Vagina (tissue), 2 donors: ENCODE measurements around the gene LACC1. TPM values are rescaled to one million over a fixed set of nuclear protein-coding genes. Genes with fewer than 3 reads are reported as not detected.

ENCODE experiments used
- DNase-seq, 2 donors: peaks; one replicate each; pipeline ENCODE4 v3.0.0-alpha.2; 2017; ENCODE audit errors: extremely low spot score in 2 of 2
- H3K27ac ChIP-seq: fragments of 200-600 bp; sonication (generic); one replicate; pipeline ENCODE4 v1.5.1; 2019
- H3K27me3 ChIP-seq: fragments of 200-600 bp; sonication (generic); one replicate; pipeline ENCODE4 v1.5.1; 2019
- H3K36me3 ChIP-seq, 2 donors: fragments of 200-600 bp; sonication (generic); one replicate each; pipeline ENCODE4 v1.5.1; 2017 to 2019
- H3K4me1 ChIP-seq: fragments of 200-600 bp; sonication (generic); one replicate; pipeline ENCODE4 v1.5.1; 2019
- H3K4me3 ChIP-seq, 2 donors: fragments of 200-600 bp; sonication (generic); 1 replicate in 1 of 2; 2 replicates in 1 of 2; pipeline ENCODE4 v1.5.1; 2016 to 2019
- H3K9me3 ChIP-seq: fragments of 200-600 bp; sonication (generic); one replicate; pipeline ENCODE4 v1.5.1; 2019
- CTCF ChIP-seq, 3 experiments: fragments of 450-650 bp in 2 of 3; fragments of 200-600 bp in 1 of 3; sonication (generic) in 1 of 3; IDR thresholded peaks; one replicate each; pipeline ENCODE4 v1.5.1; 2017 to 2019; ENCODE audit warnings: antibody characterized with exemption in 3 of 3, mild to moderate bottlenecking in 2 of 3, moderate library complexity in 2 of 3
- POLR2A ChIP-seq, 2 donors: fragments of 450-650 bp; IDR thresholded peaks; one replicate each; pipeline ENCODE4 v1.6.1; 2017; ENCODE audit warnings: antibody characterized with exemption in 2 of 2, mild to moderate bottlenecking in 2 of 2, moderate library complexity in 2 of 2
- POLR2AphosphoS5 ChIP-seq, 2 donors: sonication (generic); formaldehyde crosslinking; IDR thresholded peaks; one replicate each; pipeline ENCODE4 v1.9.0; 2017; ENCODE audit warnings: antibody characterized with exemption in 2 of 2, mild to moderate bottlenecking in 2 of 2, low read depth in 1 of 2; ENCODE audit not compliant: insufficient read depth in 1 of 2
- intact Hi-C: fragments of 100-400 bp; cut with DNase I; formaldehyde crosslinking; loops from one replicate; pipeline ENCODE4 v1.15.1; 2023
- total RNA-seq: library from RNA; depleted of rRNA; stranded (reverse); fragments of >200 nt; gene quantifications from one replicate; pipeline ENCODE4 v1.2.3, GENCODE V29; 2016

The LACC1 gene
- total RNA-seq, 1 donor from 2014 or later: 2.9 TPM

- H3K27me3 ChIP-seq: no peaks in the 10 kb centered on the region
- no peaks in the 10 kb centered on the region for H3K9me3 ChIP-seq
- H3K4me3 ChIP-seq: no peak overlapping the region
- no peaks in the 10 kb centered on the region for H3K4me1 ChIP-seq
- no peak for DNase-seq
- TF ChIP-seq CTCF (IDR thresholded peaks at IDR 0.05) (no peak), POLR2A (IDR thresholded peaks at IDR 0.05) (no peak), POLR2AphosphoS5 (IDR thresholded peaks at IDR 0.05; ENCODE audit: insufficient read depth in 1 of 2, low read depth in 1 of 2) (no peak)
- intact Hi-C loops: loop anchor here (10.0 kb wide), 1 partner anchor 134 kb away; no protein-coding TSS in a partner anchor
- H3K36me3 ChIP-seq: no peaks in the 10 kb centered on the region
- no peak overlapping the region for H3K27ac ChIP-seq
Measured at GRCh38 chr13:43910856-43911255, 31.2 kb downstream of the LACC1 start.

- no peaks in the 10 kb centered on the region for H3K4me1 ChIP-seq
- DNase-seq: no peak
- intact Hi-C loops: loop anchor here (10.0 kb wide), 1 partner anchor 134 kb away; no protein-coding TSS in a partner anchor
- no peak for TF ChIP-seq CTCF (IDR thresholded peaks at IDR 0.05)
- no peak for TF ChIP-seq POLR2AphosphoS5 (IDR thresholded peaks at IDR 0.05; ENCODE audit: insufficient read depth in 1 of 2, low read depth in 1 of 2)
- TF ChIP-seq POLR2A (IDR thresholded peaks at IDR 0.05): no peak
- H3K4me3 ChIP-seq: no peak overlapping the region
- H3K36me3 ChIP-seq: no peaks in the 10 kb centered on the region
- no peaks in the 10 kb centered on the region for H3K27me3 ChIP-seq
- no peak overlapping the region for H3K27ac ChIP-seq
- no peaks in the 10 kb centered on the region for H3K9me3 ChIP-seq
Measured at GRCh38 chr13:43911278-43911677, 31.6 kb downstream of the LACC1 start.

GRCh38 chr13:43911871-43912270 lies 32.2 kb downstream of the LACC1 start:
- Histone ChIP-seq H3K9me3 (no peaks in the 10 kb centered on the region), H3K4me1 (no peaks in the 10 kb centered on the region), H3K27ac (no peak overlapping the region), H3K27me3 (no peaks in the 10 kb centered on the region), H3K4me3 (no peak overlapping the region), H3K36me3 (no peaks in the 10 kb centered on the region)
- TF ChIP-seq POLR2A (IDR thresholded peaks at IDR 0.05): no peak
- no peak for TF ChIP-seq CTCF (IDR thresholded peaks at IDR 0.05)
- no peak for TF ChIP-seq POLR2AphosphoS5 (IDR thresholded peaks at IDR 0.05; ENCODE audit: insufficient read depth in 1 of 2, low read depth in 1 of 2)
- no peak for DNase-seq
- intact Hi-C loops: loop anchor here (10.0 kb wide), 1 partner anchor 133 kb away; no protein-coding TSS in a partner anchor

DNA sequence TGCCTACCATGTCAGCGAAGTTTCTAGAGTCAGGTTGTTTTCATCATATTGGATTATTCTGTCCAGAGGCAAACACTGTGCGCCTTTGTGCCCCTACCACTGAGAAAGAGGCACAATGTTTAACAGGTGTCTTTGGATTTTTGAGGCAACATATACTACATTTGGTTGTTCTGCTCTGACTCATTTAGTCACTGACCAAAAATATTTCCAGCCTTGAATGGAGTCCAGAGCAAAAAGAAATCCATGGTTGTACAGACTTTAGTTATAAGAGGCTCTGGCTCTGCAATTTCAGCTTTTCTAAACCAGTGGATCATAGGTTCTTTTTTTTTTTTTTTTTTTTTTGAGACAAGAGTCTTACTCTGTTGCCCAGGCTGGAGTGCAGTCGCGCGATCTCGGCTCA lies 35.7 kb downstream of the LACC1 start:
- DNase-seq: no peak
- TF ChIP-seq POLR2AphosphoS5 (IDR thresholded peaks at IDR 0.05; ENCODE audit: insufficient read depth in 1 of 2, low read depth in 1 of 2) (no peak), CTCF (IDR thresholded peaks at IDR 0.05) (no peak), POLR2A (IDR thresholded peaks at IDR 0.05) (no peak)
- Histone ChIP-seq H3K4me3 (no peak overlapping the region), H3K27ac (no peak overlapping the region), H3K27me3 (no peaks in the 10 kb centered on the region), H3K4me1 (no peaks in the 10 kb centered on the region), H3K36me3 (no peaks in the 10 kb centered on the region), H3K9me3 (no peaks in the 10 kb centered on the region)
- intact Hi-C loops: loop anchor here (10.0 kb wide), 1 partner anchor 129 kb away; no protein-coding TSS in a partner anchor

DNA sequence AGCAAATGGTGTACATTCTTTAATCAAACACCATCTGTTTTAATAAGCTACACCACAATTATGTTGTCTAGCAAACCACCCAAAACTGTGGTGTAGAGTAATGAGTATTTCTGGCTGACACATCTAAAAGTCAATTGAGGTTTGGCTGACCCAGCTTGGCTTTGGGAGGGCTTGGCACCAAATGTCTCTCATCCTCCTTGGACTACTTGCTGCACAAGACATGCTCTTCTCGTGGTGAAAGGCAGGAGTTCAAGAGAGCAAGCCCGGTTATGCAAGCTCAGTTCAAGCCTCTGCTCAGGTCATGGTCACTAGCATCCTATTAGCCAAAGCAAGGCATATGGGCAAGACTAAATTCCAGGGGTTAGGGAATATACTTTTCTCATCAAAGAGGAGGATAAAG lies 37.1 kb downstream of the LACC1 start:
- no peak for TF ChIP-seq POLR2A (IDR thresholded peaks at IDR 0.05)
- no peak for TF ChIP-seq POLR2AphosphoS5 (IDR thresholded peaks at IDR 0.05; ENCODE audit: insufficient read depth in 1 of 2, low read depth in 1 of 2)
- no peak for TF ChIP-seq CTCF (IDR thresholded peaks at IDR 0.05)
- no peaks in the 10 kb centered on the region for H3K36me3 ChIP-seq
- no peak for DNase-seq
- H3K4me1 ChIP-seq: no peaks in the 10 kb centered on the region
- H3K27me3 ChIP-seq: no peaks in the 10 kb centered on the region
- H3K9me3 ChIP-seq: no peaks in the 10 kb centered on the region
- H3K27ac ChIP-seq: no peak overlapping the region
- H3K4me3 ChIP-seq: no peak overlapping the region
- intact Hi-C loops: loop anchor here (10.0 kb wide), 1 partner anchor 128 kb away; no protein-coding TSS in a partner anchor
